Keratinocyte (primary cell): ENCODE data around the gene COTL1. TPM values are rescaled to one million over a fixed set of nuclear protein-coding genes. Genes with fewer than 3 reads are reported as not detected.

Experiments
- DNase-seq: peaks from one replicate; pipeline ENCODE4 v3.0.0-alpha.2; 2011; ENCODE audit warnings: low read depth, missing footprints, low spot score
- FAIRE-seq: peaks from 2 replicates; lab custom pipeline; 2011; peaks lifted over from hg19 to GRCh38; lab: Jason Lieb, UNC
- H2AFZ ChIP-seq: 2 replicates; pipeline ENCODE4 v1.6.0; 2012; ENCODE audit warnings: low read length, control low read depth, inconsistent platforms; ENCODE audit not compliant: control insufficient read depth
- H3K27ac ChIP-seq: 2 replicates; pipeline ENCODE4 v1.5.1; 2011; ENCODE audit warnings: low read length; ENCODE audit not compliant: control insufficient read depth, insufficient read depth
- H3K27me3 ChIP-seq: 3 replicates; pipeline ENCODE4 v1.6.0; 2011; ENCODE audit warnings: low read length; ENCODE audit not compliant: control insufficient read depth, insufficient read depth; ENCODE audit errors: extremely low read depth
- H3K36me3 ChIP-seq, 2 experiments: 2 replicates in 1 of 2; 3 replicates in 1 of 2; pipeline ENCODE4 v1.5.1; 2011; ENCODE audit warnings: low read length in 2 of 2, mild to moderate bottlenecking in 1 of 2; ENCODE audit not compliant: control insufficient read depth in 2 of 2, insufficient read depth in 2 of 2; ENCODE audit errors: extremely low read depth in 1 of 2
- H3K4me1 ChIP-seq: 3 replicates; pipeline ENCODE4 v1.5.1; 2011; ENCODE audit warnings: low read length; ENCODE audit not compliant: control insufficient read depth, insufficient read depth; ENCODE audit errors: extremely low read depth
- H3K4me2 ChIP-seq: 3 replicates; pipeline ENCODE4 v1.6.0; 2011; ENCODE audit warnings: low read depth, low read length; ENCODE audit not compliant: control insufficient read depth, insufficient read depth; ENCODE audit errors: extremely low read depth
- H3K4me3 ChIP-seq, 3 experiments: fragments of 200-600 bp in 1 of 3; sonication (generic) in 1 of 3; 2 replicates in 2 of 3; 3 replicates in 1 of 3; pipeline ENCODE4 v1.5.1; 2011 to 2016; ENCODE audit warnings: low read length in 3 of 3, mild to moderate bottlenecking in 3 of 3, control low read depth in 2 of 3, inconsistent platforms in 1 of 3, low read depth in 1 of 3, mixed read lengths in 1 of 3, mixed run types in 1 of 3, moderate library complexity in 1 of 3; ENCODE audit not compliant: control insufficient read depth in 2 of 3, insufficient read depth in 2 of 3; ENCODE audit errors: extremely low read depth in 1 of 3
- H3K79me2 ChIP-seq: 2 replicates; pipeline ENCODE4 v1.6.0; 2012; ENCODE audit warnings: low read length; ENCODE audit not compliant: control insufficient read depth, insufficient read depth
- H3K9ac ChIP-seq: 3 replicates; pipeline ENCODE4 v1.6.0; 2011; ENCODE audit warnings: low read length; ENCODE audit not compliant: control insufficient read depth, insufficient read depth; ENCODE audit errors: extremely low read depth
- H3K9me1 ChIP-seq: 3 replicates; pipeline ENCODE4 v1.6.0; 2011; ENCODE audit warnings: low read length; ENCODE audit not compliant: control insufficient read depth, insufficient read depth; ENCODE audit errors: extremely low read depth
- H3K9me3 ChIP-seq: 2 replicates; pipeline ENCODE4 v1.5.1; 2012; ENCODE audit warnings: low read depth, low read length; ENCODE audit not compliant: control insufficient read depth
- H4K20me1 ChIP-seq: 3 replicates; pipeline ENCODE4 v1.6.0; 2011; ENCODE audit warnings: low read length; ENCODE audit not compliant: control insufficient read depth, insufficient read depth; ENCODE audit errors: extremely low read depth
- CTCF ChIP-seq, 3 experiments: IDR thresholded peaks in 1 of 3; conservative IDR thresholded peaks in 1 of 3; optimal IDR thresholded peaks in 1 of 3; 2 replicates in 2 of 3; 3 replicates in 1 of 3; pipeline versions ENCODE3 to v1.5.1; 2011; ENCODE audit warnings: low read length in 3 of 3, mild to moderate bottlenecking in 3 of 3, moderate library complexity in 2 of 3, control low read depth in 1 of 3, inconsistent platforms in 1 of 3; ENCODE audit not compliant: insufficient read depth in 2 of 3; ENCODE audit errors: extremely low read depth in 1 of 3
- EZH2 ChIP-seq: IDR thresholded peaks from one replicate; pipeline ENCODE4 v1.6.1; 2012; ENCODE audit warnings: inconsistent platforms, mild to moderate bottlenecking, low read length, moderate library complexity
- dilution Hi-C: fragments of 300-500 bp; cut with MboI; formaldehyde crosslinking; loops from one replicate; pipeline ENCODE4 v1.7.0; 2020; ENCODE audit warnings: low sequenced_read_pairs; ENCODE audit not compliant: extremely low pct_ligation_motif_present
- polyA plus RNA-seq, 5 experiments: library from polyadenylated mRNA; depleted of rRNA in 3 of 5; stranded (reverse) in 3 of 5; stranded (forward) in 1 of 5; unstranded in 1 of 5; fragments of >200 nt; gene quantifications; 1 replicate in 1 of 5; 2 replicates in 3 of 5; 3 replicates in 1 of 5; pipeline versions ENCODE4 v1.2.1 to v1.2.3, GENCODE V29; 2011 to 2012; ENCODE audit warnings: missing spikeins in 2 of 5, low read depth in 1 of 5, low replicate concordance in 1 of 5

COTL1 gene
- polyA plus RNA-seq, 1 donor (not counting 4 experiments of a cell fraction or from before 2014, with no cell fraction given), result 116 TPM

DNA sequence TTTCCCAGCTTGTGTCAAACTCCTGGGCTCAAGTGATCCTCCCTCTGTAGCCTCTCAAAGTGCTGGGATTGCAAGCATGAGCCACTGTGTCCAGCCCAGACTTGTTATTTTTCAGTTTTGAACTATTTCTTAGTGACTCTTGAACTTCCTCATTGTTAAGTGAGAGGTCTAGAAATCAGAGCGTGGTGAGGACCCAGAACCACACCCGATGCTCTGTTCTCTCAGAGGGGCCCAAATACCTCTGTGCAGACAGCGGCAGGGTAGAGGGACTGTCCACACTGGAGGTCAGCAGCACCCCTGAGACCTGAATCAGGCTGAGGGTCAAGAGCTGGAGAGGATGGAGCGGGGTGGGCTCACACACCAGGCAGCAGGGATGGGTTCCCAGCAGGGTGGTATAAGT lies 65.7 kb downstream of the COTL1 start:
- H3K27ac ChIP-seq, result no peak overlapping the region
- H3K4me1 ChIP-seq, result peaks cover 11% of the 10 kb centered on the region
- no peak overlapping the region for H3K4me3 ChIP-seq
- TF ChIP-seq CTCF (optimal IDR thresholded peaks at IDR 0.05 in 1 of 3, IDR thresholded peaks at IDR 0.05 in 1 of 3, conservative IDR thresholded peaks at IDR 0.05 in 1 of 3; ENCODE audit: extremely low read depth in 1 of 3, insufficient read depth in 2 of 3, low read length in 3 of 3), result no peak
- no peak for TF ChIP-seq EZH2
- dilution Hi-C loops, result no loop called here
- DNase-seq (no peak), FAIRE-seq (no peak)
- H4K20me1 ChIP-seq, result no peaks in the 10 kb centered on the region
- no peaks in the 10 kb centered on the region for H3K9me3 ChIP-seq
- H3K9me1 ChIP-seq, result no peaks in the 10 kb centered on the region
- no peaks in the 10 kb centered on the region for H3K79me2 ChIP-seq
- no peak overlapping the region for H2AFZ ChIP-seq
- no peak overlapping the region for H3K9ac ChIP-seq
- H3K36me3 ChIP-seq, result no peaks in the 10 kb centered on the region
- H3K4me2 ChIP-seq, result no peak overlapping the region
- peaks cover 2% of the 10 kb centered on the region for H3K27me3 ChIP-seq

GRCh38 chr16:84550096-84550495 lies 67.8 kb downstream of the COTL1 start:
- DNase-seq (no peak), FAIRE-seq (no peak)
- H3K4me2 ChIP-seq, result no peak overlapping the region
- no peaks in the 10 kb centered on the region for H3K79me2 ChIP-seq
- no peak overlapping the region for H3K9ac ChIP-seq
- peaks cover 6% of the 10 kb centered on the region for H3K4me1 ChIP-seq
- H2AFZ ChIP-seq, result no peak overlapping the region
- H3K27ac ChIP-seq, result no peak overlapping the region
- TF ChIP-seq CTCF (optimal IDR thresholded peaks at IDR 0.05 in 1 of 3, IDR thresholded peaks at IDR 0.05 in 1 of 3, conservative IDR thresholded peaks at IDR 0.05 in 1 of 3; ENCODE audit: extremely low read depth in 1 of 3, insufficient read depth in 2 of 3, low read length in 3 of 3) (no peak), EZH2 (no peak)
- no peaks in the 10 kb centered on the region for H3K9me1 ChIP-seq
- no peaks in the 10 kb centered on the region for H4K20me1 ChIP-seq
- H3K36me3 ChIP-seq, result no peaks in the 10 kb centered on the region
- H3K9me3 ChIP-seq, result no peaks in the 10 kb centered on the region
- no peaks in the 10 kb centered on the region for H3K27me3 ChIP-seq
- H3K4me3 ChIP-seq, result no peak overlapping the region
- dilution Hi-C loops, result no loop called here
